Superior temporal gyrus (tissue), 1 donor: ENCODE data around the gene FIGLA.

ENCODE experiments used
- DNase-seq: peaks from one replicate; pipeline ENCODE4 v3.0.0-alpha.2; 2016; ENCODE audit errors: extremely low spot score

Gene FIGLA, protein sequence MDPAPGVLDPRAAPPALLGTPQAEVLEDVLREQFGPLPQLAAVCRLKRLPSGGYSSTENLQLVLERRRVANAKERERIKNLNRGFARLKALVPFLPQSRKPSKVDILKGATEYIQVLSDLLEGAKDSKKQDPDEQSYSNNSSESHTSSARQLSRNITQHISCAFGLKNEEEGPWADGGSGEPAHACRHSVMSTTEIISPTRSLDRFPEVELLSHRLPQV

GRCh38 chr2:70790136-70790828 lies at the start of gene FIGLA:
TSS of gene FIGLA (minus strand) at chr2:70790643. CDS start at chr2:70790638, 5 bp downstream.
- no peak for DNase-seq

GRCh38 chr2:70837980-70838925 lies 47.8 kb upstream of the FIGLA start:
- no peak for DNase-seq

DNA sequence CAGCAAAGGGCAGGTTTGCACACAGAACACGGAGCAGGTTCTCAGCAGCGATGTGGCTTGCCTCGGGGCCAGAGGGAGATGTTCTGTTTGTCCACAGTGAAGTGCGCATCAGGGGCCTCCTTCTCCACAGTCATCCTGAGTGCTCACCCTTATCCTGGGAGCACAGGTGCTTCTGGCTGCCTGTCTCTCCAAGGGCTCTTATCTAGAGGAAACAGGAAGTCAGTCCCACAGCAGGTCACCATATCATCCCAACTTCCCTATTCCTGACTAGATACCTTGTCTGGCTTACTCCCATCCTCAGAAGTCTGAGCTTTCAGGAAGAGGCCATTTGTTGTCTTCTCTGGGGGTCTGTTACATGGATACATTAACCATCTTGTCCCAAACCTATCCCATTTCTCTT lies 45.2 kb upstream of the FIGLA start, which contains the start of gene CD207:
Gene CD207 (minus strand): TSS at position 174 of the 400 bp plus-strand sequence. CDS start 40 bp downstream, at position 134.
- DNase-seq: no peak

- no peak for DNase-seq
Observed at GRCh38 chr2:70834881-70835280, 44.4 kb upstream of the FIGLA start.

DNA sequence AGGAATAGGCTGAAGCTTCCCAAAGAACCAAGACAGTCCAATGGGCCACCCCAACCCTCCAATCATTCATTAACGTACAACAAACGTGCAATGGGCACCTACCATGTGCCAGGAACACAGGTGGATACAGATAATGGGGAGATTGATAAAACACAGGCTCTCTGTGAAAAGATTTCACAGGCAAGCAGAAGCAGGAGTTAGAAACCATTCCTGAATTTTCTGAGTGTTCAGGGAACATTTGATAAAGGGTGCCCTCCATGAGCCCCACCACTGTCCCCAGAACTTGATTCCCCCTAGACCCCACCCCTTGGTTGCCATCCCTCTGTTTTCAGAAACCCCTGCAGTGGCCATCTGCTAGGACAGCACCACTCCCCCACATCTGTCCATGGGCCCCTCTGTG lies 43.7 kb upstream of the FIGLA start:
- DNase-seq: no peak

DNA sequence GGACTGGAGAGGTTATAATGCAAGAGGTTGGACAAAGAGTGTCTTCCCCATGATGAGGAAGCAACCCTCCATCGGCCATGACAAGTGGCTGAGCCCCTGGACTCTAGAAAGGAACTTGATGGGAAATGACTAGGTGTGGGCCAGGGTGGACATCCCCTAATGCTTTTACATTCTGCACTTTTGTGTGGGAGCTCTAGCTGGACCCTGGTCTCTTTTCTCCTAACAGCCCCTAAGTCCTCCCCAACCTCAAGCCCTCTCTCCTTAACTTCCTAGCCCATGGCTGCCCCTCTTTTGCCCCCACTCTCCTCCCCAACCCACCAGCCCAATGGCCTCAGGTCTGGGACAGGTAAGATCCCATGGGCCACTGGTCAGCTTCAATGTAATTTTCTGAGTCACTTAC lies 42.8 kb upstream of the FIGLA start:
- no peak for DNase-seq

DNA sequence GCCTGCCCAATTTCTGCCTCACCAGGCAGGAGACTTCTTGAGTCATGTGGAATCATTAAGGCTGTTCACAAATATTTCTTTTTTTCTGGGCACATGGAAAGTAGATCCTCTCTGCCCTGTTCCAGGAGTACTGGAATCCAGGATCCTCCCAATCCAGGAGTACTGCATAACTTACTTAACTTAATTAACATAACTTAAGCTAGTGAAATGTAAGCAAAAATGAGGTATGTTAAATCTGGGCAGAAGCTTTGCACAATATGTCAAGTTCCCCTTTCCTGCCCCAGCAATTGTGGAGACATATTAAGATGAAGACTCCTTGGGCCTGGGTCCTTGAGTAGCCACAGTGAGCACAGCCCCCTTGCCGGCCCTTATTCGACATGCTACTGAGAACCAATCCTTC lies 41.9 kb upstream of the FIGLA start:
- no peak for DNase-seq

- DNase-seq: no peak
Observed at GRCh38 chr2:70831861-70832260, 41.4 kb upstream of the FIGLA start.

- no peak for DNase-seq
Observed at GRCh38 chr2:70830366-70830765, 39.9 kb upstream of the FIGLA start.

DNA sequence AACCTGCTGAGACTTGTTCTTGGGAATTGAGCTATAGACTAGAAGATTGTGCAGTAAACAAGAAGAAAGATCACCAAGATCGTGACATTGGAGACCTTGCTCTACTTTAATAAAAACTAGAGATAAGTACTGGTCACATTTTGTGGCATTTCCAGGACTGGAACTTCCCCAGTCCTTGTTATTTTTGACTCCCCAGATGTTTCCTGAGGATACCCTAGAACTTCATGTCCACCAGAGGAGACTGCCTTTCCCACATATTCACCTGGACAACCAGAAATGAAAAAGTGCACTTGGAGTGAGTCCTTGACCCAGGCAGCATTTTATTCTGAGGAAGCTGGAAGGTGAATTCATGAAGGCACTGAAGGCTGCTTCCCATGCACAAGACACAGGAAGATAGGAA lies 39.5 kb upstream of the FIGLA start:
- no peak for DNase-seq

DNA sequence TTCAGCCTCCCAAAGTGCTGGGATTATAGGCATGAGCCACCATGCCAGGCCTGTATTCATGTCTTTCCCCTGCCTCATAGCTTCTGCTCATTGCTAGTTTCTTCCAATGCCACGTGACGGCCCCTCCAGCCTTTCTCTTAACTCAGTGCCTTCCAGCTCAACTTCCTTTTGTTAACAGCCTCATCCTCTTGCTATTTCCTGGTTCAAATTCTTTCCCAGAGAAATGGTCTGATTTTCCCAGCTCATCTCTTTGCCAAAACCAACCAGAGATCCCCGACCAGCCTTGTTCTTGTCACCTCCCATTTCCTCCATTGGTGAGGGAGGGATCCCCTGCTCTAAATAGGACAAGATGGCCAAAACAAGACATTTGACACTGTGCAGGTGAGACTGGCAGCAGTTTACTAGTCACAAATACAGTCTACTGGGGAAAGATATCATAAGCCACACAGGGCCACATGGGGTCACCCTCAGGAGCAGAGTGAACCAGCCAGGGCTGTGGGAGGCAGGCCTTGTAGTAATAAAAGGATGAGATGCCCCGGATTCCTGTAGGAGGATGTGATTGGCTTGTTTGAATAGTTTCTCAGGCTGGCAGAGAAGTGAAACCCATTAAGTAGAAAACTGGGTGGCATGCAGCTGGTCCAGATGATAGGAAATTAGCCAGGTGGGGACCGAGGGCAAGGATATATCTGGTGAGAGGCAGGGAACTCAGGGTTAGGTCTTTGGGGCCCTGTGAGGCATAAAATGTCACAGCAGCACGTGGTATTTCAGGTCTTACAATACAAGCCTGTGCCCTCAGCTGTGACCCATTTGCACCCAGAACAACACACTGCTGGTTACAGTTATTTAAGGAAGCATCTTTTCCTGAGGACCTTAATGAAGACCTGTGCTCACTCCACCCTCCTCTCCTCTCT lies 38.7 kb upstream of the FIGLA start:
- no peak for DNase-seq

DNA sequence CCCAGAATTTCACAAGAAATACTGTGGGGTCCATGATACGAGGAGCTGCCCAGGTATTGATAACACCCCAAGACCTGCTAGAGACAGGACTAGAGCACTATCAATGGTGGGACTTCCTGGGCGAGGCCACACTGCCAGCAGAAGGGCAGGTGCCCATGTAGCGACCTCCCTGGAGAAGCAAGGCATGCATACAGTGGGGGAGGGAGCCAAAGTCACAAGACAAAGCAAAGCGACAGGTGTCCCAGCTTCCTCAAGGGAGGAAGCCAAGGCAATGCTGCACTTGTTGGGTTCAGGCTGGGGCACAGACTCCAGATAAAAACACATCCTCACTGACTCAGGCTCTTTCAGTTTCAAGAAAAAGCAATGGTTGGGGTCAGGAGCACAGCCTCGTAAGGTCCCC lies 37.7 kb upstream of the FIGLA start:
- no peak for DNase-seq

DNA sequence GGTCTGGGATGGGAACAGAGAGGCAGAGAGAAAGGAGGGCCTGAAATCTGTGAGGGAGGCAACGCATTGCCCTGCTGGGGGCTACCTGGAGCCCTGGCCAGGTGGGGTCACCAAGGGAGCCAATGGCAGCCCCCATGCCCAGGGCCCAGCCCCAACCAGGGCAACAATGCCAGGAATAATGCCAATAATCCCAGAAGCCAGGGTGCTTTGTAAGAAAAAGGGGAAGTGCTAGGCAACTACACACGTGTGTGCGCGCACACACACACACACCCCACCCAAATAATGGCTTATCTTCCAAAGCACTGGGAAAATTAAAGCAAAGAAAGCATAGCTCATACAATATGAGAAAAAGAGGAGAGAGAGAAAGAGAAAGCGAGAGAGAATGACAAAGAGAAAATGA lies 36.9 kb upstream of the FIGLA start:
- DNase-seq: no peak

DNA sequence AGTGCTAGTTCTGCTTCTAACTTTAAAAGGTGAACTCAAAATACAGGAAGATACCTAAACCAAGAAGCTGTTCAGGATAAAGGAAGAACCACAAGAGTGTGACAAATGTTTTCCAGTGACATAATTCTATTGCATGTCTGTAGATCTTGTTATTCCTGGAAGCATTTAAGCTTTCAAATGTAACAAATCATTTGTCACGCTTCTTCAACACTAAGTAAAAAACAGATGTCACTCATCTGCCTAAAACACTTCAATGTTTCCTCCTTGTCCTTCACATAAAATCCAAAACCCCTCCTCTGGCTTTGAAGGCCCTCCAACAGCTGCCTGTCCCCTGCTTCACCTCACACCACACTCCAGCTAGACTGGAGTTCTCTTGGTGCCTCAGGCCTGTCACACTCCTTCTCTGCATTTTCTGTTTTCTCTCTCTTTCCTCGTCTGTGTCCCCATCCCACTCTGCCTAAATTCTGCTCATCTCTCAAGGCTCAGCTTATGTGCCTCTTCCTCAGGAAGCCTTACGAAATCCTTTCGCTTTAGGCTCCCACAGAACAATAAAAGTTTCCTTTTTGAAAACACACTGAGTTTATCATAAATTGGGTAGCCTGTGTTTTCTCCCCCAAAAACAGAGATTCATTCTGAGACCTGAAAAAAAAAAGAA lies 36.4 kb upstream of the FIGLA start:
- no peak for DNase-seq

DNA sequence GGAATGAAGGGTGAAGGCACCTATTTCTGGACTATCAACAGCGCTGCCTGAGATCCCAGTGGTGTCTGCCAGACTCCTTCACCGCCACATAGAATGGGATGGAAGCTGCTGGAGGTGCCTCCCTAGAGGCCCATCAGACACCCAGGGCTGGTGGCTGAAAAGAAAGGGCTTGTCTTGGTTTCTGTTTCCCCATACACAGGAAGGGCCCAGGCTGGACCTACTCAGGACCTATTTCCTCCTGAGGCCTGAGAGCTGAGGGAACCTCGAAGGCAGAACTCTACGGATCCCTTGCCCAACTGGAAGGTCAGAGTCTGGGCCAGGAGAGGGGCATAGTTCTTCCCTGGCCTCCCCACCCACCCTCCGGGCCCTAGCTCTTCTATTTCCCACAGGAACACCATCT lies 32.8 kb upstream of the FIGLA start:
- DNase-seq: no peak

GRCh38 chr2:70822843-70823242 lies 32.4 kb upstream of the FIGLA start:
- DNase-seq: no peak

DNA sequence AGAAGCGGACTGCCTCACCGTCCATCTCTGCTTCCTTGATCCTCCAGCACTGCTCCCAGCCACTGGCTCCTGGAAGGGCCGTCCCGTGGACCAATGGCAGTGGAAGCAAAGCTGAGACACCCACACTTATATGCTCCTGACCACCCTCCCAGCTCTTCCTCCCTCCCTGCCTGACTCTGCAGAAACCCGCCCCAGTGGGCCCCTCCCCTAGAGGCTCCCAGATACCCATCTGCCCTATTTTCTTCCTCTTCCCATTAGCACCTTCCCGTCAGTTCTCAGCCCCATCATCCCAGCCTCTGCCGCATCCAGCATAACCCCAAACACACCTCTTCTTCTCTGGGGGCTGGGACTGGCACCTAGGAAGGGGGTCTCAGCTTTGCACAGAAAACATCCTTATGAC lies 30.1 kb upstream of the FIGLA start, which contains the start of gene CLEC4F:
Gene CLEC4F (minus strand): TSS at position 101 of the 400 bp plus-strand sequence. CDS start 76 bp downstream, at position 25.
- no peak for DNase-seq

DNA sequence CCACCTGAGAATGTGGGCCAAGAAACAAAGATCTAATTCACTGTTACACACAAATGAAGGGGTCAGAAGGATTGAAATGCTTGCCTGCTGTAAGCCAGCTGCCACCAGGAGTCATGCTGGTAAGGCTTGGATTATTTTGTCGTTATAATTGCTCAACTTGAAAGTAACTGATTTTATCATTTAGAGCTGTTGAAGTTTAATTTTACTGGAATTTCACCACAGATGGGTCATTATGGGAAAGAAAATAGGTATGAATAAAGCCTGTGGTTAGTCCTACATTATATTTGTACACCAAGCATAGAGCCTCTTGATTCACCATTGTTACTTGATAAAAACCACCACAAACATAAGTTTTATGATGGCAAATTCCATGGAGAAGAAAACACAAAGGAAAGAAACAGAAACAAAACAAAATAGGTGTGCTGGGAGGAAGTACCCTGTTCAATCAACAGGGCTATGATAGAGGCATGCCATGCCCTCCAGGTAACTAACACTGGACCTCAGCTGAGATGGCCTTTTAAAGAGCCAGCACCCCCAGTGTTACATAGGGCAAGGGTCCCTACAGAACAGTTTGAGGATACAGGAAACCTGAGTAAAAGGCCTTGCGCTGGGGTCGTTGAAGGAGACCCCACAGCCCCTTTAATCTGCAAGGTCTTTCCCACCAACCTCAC lies 27.0 kb upstream of the FIGLA start:
- no peak for DNase-seq

DNA sequence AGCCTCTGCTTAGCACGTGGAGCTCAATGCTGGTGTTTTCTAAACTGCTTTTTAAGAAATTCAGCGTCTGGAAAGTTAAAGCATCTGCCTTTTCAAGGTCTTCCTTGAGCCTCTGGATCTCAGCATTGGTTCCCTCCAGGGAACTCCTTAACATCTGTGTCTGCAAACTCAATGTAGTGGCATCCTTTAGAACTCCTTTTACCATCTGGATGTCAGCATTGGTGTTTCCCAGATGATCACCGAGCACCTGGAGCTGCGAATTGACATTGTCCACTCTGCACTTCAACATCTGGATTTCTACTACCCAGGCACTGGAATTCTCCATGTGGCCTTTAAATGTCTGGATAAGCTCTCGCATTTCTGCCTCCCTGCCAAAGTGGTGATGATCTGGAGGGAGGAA lies 26.3 kb upstream of the FIGLA start:
- DNase-seq: no peak
